NCI-H748 treated with DMSO at 0.1 percent for 48 hours (cell line): Measurements from ENCODE around the gene LDB3.

Experiments used
- DNase-seq: peaks from one replicate; lab custom pipeline; 2025; lab: John Stamatoyannopoulos, UW

The LDB3 gene

GRCh38 chr10:86651021-86651471 is 17.3 kb upstream of the LDB3 start:
- DNase-seq, result no peak

- DNase-seq, result no peak
Measured at GRCh38 chr10:86651631-86652331, 16.5 kb upstream of the LDB3 start.

- peak; percentile 53 for DNase-seq
Measured at GRCh38 chr10:86652361-86653202, 15.7 kb upstream of the LDB3 start.

GRCh38 chr10:86653379-86653778 is 14.9 kb upstream of the LDB3 start:
- no peak for DNase-seq

GRCh38 chr10:86653987-86654386 is 14.3 kb upstream of the LDB3 start:
- DNase-seq, result no peak

GRCh38 chr10:86654411-86655172 is 13.7 kb upstream of the LDB3 start, which contains the start of gene OPN4:
Gene OPN4, plus strand, starts transcription at chr10:86654547. Its CDS starts 237 bp downstream, at chr10:86654784.
- no peak for DNase-seq

GRCh38 chr10:86655173-86655540 is 13.2 kb upstream of the LDB3 start:
- no peak for DNase-seq

- no peak for DNase-seq
Measured at GRCh38 chr10:86655596-86655995, 12.7 kb upstream of the LDB3 start.

GRCh38 chr10:86657011-86657395 is 11.3 kb upstream of the LDB3 start:
- DNase-seq, result no peak

- DNase-seq, result no peak
Measured at GRCh38 chr10:86657396-86658011, 10.8 kb upstream of the LDB3 start.

GRCh38 chr10:86658261-86658741 is 10.0 kb upstream of the LDB3 start:
- no peak for DNase-seq

GRCh38 chr10:86658751-86659150 is 9.6 kb upstream of the LDB3 start:
- DNase-seq, result no peak

- DNase-seq, result no peak
Measured at GRCh38 chr10:86659161-86659691, 9.1 kb upstream of the LDB3 start.

- no peak for DNase-seq
Measured at GRCh38 chr10:86659721-86660453, 8.4 kb upstream of the LDB3 start.

GRCh38 chr10:86661161-86662025 is 6.9 kb upstream of the LDB3 start:
- DNase-seq, result no peak

- no peak for DNase-seq
Measured at GRCh38 chr10:86662186-86663045, 5.9 kb upstream of the LDB3 start.

- no peak for DNase-seq
Measured at GRCh38 chr10:86663046-86663345, 5.3 kb upstream of the LDB3 start.

- DNase-seq, result no peak
Measured at GRCh38 chr10:86663576-86664339, 4.6 kb upstream of the LDB3 start.
